Activated CD4-positive, alpha-beta T cell treated with anti-CD3 and anti-CD28 coated beads, Interleukin-2, amount 50 U/mL, for 1 hour (primary cell): ENCODE data around the gene LRRC42.

ENCODE experiments used
- DNase-seq: peaks from one replicate; pipeline ENCODE4 v3.0.0-alpha.2; 2020

The LRRC42 gene

DNA sequence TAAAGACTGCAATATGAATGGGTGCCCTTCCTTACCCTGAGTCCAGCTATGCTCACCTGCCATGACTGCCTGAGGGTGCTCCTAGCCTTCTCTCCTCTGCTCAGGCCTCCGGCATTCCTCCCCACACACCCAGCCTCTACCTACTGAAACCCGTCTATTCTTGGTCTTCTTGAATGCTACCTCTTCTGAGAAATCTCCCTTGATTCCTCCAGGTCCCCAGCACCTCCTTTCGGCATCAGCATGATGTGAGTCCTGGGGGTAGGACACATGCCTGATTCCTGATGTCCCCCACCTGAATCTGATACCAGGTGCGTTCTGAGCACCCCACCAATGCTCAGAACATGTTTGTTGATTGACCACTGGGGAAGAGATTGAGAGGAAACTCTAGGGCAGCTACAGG is 63.3 kb downstream of the LRRC42 start:
- DNase-seq, result no peak

DNA sequence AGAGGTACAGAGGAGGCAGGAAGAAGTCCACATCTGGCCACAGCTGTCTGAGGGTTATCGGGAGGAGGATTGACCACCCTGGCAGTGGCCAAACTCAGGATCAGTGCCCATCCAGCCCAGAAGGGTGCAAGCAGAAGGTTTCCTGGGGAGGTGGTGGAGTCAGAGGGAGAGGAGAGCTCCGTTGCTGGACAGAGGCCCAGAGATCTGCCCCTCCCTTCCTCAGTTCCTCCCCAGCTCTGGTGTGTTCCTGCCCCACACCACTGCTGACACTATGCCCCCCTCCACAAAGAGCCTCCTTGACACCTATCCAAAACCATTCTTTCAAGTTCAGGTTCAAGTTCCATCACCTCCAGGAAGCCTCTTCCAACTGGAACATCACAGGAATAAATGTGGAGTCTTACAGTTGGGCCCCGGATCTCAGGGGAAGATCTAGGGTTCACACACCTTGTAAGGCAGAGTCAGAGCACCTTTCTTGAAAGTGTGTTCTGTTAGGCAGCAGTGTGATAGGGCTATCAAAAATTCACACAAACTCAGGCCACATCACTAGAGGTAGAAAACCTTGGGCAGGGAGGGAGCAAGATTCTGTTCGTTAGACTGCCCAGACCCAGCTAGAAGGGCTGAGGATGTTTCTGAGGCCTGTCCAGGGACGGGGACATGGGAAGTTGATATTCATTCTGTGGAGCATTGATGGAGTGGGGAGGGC is 64.4 kb downstream of the LRRC42 start:
- no peak for DNase-seq

DNA sequence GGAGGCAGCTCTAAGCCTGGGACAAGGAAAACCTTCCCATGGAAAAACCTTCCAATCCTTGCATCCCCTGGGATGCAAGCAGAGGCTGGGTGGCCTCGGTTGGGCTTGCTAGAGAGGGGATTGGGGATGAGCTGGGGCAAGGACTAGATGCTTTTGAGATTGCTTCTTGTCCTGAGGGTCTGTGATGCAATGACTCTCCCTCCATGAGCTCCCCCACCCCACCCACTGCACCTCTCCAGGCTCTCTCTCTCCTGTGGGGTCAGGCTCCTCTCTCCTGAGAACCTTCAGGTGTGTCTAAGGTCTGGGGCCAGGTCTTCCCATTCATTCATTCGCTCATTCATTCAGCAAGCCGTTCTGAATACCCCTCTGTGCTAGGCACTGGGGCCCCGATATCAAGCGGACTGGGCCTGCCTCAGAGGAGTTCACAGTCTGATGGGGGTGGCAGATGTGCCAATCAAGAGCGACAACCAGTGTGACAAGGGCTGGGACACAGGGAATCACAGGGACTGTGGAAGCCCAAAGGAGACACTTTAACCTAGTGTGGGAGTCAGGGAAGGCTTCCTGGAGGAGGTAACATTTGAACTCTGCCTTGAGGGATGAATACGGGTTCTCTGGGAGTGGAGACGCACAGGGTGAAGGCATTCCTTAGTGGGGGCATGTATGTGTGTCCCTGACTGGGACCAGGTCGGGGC is 65.3 kb downstream of the LRRC42 start:
- no peak for DNase-seq

DNA sequence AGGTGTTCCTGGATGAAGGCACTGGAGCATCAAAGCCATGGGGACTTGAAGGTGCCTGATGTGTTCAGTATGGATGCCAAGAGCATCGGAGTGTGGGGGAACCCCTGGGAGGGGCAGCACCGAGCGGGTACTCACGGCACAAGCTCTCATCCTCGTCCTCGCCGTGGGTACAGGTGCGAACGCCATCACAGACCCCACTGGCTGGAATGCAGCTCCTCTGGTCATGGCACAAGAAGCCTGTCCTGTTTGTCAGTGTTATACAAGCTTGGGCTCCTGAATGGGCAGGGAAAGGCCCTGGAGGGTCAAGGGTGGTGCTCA is 65.8 kb downstream of the LRRC42 start:
- no peak for DNase-seq

DNA sequence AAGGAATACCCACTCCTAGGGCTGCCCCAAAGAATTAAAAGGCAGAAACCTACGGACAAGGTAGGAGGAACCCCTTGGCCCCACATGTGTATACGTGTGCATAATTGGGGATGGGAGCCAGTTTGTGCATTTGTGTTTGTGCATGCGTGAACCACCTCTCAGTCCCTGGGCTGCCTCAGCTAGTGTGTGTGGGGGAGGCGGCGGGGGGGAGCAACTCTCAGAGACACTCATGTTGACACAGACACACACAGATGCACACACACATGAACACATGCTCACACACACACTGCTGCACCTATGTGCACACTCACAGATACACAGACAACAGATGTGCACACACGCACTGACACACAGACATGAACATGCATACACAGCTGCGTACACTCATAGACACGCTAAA is 66.7 kb downstream of the LRRC42 start:
- DNase-seq, result no peak

DNA sequence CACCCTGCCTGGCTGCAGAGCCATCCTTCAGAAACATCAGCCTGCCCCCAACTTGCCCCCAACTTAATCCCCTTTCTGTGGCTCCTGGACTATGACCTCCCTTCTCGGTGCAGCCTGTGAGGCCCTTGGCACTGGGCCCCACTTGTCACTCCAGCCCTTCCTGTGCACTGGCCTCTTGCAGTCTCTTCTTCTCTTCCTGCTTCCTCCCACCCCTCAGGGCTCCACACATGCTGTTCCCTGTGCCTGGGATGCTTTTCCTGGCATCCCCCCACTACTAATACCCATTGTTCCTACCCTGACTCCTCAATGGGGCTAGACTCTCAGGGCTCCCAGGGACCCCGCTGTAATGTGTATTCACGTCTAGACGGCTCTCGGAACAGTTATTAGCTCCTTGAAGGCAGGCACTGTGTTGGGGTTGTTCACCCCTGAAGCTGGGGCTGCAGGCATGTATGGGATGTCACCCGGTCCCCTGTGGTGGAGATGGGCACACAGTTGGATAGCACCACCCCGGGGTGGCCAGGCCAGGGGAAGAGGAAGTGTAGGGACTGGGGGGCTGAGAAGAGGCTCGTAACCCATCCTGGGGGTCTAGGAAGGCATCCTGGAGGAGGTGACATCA is 67.4 kb downstream of the LRRC42 start:
- no peak for DNase-seq

DNA sequence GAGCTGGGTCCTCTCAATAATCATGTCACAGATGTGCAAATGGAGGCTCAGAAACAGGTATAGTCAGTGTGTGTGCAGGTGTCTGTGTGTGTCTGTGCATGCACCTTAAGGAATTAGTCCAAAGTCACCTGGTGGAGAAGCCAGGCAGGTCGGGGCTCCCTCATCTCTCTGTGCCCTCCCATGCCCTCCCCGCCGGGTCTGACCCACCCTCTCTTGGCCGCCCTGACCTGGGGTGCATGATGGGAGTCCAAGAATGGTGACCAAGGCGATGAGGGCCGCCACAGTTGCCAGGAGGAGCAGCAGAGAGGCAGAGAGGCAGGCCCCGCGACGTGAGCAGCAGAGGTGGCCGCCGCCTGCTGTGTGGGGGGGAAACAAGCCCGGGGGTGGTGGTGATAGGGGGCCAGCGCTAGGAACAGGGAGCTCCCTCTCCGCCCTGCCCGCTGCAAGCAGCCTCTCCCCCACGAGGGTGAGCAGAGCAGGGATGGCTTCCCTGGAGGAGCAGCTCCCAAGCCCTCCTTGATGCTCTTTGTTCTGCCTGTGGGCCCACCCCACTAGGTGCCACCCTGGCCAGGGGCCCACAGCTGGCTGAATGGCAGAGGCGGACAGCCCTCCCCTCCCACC is 68.0 kb downstream of the LRRC42 start:
- DNase-seq, result no peak

DNA sequence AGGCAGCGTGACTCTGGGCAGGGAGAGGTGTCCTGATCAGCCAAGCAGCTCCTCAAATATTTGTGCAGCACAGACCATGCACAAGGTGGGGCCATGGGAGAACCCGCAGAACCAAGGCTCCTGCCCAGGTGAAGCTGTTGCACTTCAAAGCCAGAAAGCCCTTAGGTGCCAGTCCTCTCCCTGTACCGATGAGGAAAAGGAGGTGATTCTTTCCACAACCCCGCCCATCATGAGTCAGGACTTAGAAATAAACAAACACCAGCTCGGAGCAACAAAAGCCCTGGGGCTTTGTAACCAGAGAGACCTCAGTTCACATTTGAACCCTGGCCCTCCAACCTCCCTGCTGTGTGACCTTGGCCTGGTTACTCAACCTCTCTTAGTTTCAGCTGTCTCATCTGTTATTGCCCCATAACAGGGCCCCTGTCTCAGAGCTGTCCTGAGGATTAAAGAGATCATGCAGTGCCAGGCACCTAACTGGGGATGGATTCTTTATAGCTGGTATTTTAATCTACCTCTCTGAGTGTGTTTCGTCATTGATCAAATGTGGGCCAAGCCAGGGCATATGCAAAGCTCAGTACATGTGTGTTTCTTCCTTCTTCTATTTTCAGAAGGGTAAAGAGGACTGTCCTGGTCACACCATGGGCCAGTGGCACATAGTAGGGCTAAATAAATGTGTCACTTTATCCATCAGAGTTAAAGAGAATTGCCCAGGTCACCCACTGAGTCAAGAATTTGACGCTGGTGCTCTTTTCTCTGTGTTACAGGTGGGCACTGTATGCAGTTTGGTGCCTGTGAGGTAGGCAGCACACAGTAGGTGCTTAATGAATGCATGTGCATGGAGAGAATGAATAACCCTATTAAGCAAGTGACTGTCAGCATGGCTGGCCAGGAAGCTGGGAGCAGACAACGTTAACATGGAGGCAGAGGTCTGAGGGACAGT is 70.5 kb downstream of the LRRC42 start:
- DNase-seq, result no peak
